Left hindlimb (tissue), 1 donor: ENCODE results near the gene WDR35.

ENCODE experiments used
- DNase-seq: peaks from one replicate; pipeline ENCODE4 v3.0.0-alpha.2; 2018

WDR35 gene

DNA sequence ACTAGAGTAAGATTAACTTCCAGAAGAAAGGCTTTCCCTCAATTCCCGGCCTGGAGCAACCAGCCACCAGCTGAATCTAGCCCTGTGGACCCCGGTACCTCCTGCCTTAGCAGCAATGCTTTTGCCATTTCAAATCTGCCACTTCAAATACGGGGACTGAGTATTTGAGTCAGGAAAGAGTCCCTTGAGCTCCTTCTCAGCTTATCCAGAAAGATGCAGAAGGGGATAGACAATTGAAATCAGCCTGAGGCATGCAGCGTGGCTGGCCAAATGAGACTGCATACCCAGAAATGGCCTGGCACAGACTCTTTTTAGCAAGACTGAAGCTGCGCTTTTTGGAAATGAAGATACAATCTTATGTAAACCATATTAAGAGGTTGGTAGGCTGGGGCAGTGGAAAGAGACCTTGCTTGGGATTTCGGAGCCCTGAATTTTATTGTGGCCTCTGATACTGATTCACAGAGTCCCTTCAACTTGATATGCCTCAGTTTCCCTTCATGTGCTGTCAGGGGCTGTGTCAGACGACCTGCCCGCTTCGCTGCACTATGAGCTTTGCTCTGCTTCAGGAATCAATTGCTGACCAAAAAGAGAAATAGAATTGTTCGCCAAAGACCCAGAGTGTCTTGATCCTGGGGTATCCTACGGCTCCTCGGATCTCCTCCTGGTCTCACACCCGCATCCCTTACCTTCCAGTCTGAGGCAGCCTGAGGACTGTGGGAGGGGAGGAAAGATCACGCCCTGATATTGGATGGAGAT lies 21.5 kb upstream of the WDR35 start:
- DNase-seq: no peak

DNA sequence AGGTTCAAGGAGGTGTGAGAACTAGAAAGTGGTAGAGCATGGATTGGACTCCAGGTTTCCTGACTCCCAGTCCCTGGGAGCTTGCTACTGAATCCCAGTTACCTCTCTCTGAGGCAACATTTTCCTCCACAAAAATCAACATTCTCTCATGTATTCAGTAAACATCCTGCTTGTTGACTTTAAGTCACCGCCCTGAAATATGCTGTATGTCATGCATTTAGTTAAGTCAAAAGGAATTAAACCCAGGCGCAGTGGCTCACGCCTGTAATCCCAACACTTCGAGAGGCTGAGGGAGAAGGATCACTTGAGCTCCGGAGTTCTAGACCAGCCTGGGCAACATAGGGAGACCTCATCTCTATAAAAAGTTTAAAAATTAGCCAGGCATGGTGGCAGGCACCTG lies 18.8 kb upstream of the WDR35 start:
- DNase-seq: no peak

DNA sequence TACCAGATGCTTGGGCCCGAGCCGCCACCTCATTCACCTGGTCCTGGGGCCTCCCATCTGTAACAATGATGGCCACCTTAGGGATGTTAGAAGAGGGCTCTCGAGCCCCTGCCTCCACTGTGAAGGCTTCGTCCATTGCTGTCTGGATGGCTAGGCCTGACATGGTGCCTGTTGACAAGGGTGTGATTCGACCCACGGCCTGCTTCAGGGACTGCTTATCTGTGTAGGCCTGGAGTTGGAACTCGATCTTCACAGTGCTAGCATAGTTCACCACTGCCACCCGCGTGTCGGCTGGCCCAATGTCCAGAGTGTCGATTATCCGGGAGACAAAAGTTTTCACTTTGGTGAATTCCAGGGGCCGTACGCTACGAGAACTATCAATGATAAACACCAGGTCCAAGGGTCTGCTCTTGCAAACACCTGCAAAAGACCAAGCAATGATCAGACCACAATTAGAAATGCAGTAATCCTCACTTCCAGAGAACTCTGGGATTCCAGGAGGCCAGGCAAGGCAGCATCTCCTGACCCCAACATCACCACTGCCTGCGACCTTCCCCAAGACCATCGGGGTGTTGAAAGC lies 16.1 kb upstream of the WDR35 start:
- no peak for DNase-seq

DNA sequence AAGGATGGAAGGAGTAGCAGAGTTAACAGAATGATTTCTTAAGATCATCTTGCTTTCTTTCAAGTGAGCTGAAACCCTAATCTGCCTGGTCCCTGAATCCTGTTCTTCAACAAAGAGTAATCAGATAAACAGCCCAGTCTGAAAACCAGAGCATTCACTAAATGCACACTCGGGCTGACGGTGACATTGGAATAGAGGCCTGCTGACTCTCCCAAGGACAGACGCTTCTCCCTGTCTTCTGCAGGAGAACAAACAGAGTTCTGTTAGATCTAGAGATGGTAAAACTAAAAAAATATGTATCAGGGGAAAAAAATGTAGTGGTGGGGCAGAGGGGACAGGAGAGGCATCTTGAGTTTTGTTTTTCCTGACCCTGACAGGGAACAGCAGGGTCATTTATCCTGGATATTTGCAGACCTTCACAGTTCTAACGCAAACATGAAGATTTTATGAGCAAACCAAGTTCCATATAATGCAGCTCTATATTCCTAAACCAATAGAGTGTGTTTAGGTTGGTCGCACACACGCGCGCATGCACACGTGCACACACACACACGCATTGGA lies 15.2 kb upstream of the WDR35 start:
- DNase-seq: no peak

DNA sequence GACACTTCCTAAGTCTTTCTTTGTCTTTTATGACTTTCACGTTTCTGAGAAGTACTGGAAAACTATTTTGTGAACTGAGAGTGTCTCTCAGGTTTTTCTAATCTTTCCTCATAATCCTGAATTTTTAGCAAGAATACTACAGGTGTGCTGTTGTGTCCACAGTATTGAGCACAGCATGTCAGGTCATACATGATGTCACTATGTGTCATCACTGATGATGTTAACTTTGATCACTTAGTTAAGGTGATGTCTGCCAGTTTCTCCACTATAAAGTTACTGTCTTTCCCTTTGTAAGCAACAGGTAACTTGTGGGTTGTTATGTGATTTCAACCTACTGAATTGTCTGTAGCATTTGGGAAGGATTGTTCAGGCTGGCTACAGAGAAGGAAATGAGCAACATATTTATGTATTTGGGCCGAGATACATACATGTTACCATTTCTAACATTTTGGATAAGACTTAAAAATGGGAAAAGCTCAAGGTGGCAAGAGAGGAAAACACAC lies 11.5 kb upstream of the WDR35 start:
- DNase-seq: no peak

DNA sequence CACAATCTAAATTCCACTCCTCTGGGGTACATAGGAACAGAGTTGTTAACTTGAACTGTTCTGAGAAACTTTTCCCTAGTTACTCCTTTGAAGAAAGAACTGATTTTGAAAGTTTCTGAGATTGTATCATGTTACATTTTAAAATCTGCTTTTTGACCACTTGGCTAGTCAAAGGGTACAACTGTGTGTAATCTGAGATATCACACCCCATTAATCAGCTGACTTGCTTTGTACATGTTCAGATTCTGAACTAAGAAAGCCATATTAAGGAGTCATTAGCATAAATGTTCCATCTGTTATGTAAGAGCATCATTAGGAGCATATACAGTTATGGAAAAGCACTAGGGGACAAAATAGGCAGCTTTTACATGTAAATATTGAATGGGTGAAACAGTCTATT lies 3.8 kb upstream of the WDR35 start:
- no peak for DNase-seq

DNA sequence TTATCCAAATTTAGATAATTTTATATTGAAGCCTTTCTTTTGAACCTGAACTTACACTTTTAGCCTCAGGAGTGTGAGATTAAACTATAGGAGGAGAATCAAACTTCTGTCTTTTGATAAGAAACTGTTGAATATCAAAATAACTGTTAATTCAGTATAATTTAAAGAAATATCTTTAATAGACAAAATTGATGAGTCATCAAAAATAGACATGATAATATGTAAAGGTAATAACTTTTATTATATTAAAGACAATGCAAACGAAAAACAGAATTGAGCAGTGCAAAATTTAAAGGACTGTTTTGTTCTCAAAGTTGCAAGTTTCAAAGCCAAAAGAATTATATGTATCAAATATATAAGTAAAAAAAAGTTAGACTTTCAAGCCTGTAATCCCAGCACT lies 2.0 kb upstream of the WDR35 start:
- DNase-seq: no peak

DNA sequence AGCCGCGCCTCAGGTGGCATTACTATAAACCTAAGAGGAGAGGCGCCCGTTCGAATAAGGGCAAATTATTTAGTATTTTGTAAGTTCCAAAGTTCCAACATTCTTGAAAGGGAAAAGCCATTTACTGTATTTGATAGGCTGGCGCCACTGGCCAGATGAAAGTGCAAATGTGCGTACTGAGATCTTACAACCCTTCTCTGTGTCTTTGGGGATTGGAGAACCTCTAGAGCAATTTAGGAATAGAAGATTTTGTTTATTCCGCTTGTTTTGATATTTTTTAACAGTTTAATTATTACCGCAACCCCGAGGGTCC lies 467 bp upstream of the WDR35 start:
- no peak for DNase-seq

DNA sequence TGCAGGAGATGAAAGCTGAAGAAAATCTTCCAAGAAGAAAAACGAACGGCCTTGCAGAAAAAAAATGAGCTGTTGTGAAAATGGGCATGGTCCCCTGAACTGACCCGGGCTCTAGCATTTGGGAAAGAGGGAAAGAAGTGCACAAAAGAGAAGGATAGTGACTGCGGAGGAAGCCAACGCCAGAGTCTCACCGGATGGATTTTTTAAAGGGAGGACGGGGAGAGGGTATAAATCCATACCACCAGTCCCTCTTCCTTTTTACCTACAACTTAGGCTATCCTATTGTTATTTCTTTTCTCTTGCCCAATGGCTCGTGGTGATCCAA lies 601 bp downstream of the WDR35 start:
- no peak for DNase-seq

DNA sequence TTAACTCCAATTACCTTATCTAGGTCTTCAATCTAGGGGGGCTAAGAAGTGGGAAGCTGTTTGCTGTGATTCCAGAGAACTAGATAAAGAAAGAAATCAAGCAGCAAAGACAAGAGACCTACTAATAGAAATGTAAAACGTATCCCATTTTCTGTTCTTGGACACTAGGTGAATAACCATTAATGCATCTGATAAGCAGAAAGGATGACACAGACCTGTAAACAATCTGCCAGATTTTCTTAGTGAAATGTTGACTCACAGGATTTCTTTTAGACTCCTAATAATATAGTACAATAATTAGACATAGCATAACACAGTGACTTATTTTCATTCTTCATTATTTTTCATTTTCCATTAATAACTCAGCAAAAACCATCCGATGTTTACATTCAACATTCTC lies 1.3 kb downstream of the WDR35 start:
- DNase-seq: no peak

DNA sequence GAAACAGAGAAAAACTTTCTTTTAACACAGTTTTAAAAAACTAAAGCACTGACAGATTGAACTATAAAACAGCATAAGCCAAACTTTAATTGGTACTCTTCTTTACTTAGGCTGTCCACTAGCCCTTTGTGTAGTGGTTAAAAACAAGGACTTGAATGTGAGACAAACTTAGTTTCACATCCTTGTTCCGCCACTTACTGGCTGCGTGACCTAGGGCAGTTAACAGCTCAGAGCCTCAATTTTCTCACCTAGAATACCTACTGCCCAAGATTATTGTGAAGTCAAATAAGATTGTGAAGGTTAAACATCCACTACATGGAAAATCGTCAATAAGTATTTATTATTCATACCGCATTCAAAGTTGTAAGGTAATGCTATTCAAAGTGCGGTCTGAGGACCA lies 2.0 kb downstream of the WDR35 start:
- no peak for DNase-seq

DNA sequence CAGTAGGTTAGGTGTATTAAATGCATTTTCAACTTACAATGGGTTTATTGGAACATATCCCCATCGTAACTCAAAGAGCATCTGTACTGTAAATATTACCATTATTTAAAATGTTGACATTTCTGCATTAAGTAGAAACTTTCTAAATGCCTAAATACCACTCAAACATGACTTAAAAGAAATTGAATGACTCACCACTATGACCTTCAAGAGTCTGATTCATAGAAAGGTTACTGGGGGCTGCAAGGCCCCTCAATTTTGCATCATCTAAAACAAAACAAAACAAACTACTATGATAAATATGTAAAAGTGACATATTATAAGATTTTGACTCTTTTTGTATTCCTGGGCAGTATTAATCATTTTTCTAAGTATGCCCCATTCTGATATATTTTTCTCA lies 7.6 kb downstream of the WDR35 start:
- DNase-seq: no peak

DNA sequence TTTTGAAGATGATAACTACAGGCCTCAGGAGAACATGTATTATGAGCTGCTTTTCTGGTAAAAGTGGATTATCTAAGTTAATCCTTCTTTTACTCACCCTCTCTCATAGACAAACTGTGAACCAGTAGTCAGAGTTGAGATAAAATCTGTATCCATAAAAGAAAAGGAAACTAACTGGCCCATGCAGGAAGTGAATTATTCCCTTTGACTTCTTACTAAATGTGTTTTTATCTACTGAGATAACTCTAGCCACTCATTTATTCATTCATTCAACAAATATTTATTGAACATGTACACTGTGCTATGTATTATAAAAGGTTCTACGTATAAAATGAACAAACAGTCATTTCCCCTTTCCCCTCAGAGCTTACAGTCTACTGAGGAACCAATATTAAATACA lies 10.0 kb downstream of the WDR35 start:
- no peak for DNase-seq

DNA sequence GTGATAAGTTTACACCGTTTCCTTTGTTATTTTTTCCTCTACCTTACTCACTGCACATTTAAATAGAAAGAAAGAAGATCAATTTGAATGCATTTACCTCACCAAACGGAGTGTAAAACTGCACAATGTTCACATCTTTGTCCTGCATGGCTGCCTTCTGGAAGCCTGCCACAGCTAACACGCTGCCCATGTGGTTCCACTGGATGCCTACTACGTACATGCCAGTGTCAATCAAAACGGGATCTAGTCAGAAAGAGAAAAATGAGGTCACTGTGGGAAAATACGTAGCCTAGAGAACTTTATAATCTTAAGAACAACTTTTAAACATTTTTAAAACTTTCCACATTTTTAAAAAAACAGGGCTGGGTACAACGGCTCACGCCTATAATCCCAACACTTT lies 16.4 kb downstream of the WDR35 start:
- no peak for DNase-seq

DNA sequence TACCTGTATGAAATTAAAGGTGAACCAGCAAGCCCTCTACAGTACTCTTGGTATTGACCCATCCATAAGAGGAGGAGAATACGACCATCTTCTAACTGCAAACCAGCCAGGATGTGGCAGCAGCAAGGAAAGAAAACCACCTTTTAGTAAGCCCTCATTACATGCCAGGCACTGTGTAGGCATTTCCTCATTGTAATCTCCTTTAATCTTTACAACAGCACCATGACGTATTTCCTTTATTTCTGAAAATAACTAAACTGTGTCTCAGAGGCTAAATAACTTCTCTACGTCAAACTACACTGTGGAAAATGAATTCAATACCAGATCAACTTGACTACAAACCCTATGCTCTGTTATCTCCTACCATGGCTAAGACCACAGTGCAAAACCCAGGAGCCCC lies 18.2 kb downstream of the WDR35 start:
- no peak for DNase-seq

DNA sequence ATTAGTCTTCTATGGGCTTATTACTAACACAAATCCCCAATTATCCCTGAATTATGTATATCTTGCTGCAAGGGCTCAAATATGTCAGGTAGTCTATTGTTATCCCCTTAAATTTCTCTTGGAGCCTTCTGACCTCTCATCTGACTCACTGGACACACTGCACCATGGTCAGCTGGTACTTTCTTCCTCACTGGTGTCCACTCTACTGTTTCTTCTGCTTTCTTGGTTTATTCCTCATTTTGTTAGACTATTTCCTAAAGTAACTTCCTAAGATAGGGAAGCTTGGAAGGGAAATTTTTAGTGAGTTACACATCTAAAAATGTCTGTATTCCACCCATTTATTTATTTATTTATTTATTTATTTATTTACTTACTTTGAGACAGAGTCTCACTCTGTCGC lies 26.5 kb downstream of the WDR35 start:
- DNase-seq: no peak

DNA sequence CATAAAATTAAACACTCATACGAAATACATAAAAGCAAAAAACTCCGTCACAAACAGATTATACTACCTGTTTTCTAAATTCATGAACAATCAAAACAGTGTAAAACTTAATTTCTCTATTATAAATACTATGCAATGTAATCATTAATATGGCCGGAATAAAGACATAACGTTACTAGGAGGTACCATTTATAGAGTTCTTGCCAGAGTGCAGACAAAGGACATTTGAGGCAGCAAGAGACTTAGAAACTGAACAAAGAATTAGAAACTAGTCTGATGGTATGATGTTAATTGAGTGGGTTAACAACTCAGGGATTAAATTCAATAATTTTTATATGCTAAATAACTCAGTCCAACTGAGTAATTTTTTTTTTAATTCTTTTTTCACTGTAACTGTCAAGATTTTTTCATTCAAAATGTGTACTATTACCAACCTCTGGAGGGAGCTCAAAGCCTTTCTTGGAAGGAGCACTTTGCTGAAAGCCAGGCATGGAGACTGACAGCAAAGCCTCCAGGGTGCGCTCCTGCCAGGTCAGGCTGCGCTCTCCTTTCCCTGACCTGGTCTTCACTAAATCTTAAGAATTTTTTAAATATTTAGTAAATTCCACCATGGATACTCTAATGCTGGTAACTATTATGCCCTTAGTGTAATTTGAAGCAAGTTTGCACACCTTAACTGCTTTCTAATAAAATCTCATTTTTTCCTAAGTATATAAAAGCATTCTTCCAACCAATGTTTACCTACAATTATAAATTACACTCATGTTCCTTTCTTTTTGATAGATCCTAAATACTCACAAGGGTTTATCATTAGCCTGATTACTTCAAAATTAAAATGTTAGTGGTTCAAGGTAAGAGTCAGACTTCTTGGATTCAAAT lies 34.1 kb downstream of the WDR35 start:
- no peak for DNase-seq

DNA sequence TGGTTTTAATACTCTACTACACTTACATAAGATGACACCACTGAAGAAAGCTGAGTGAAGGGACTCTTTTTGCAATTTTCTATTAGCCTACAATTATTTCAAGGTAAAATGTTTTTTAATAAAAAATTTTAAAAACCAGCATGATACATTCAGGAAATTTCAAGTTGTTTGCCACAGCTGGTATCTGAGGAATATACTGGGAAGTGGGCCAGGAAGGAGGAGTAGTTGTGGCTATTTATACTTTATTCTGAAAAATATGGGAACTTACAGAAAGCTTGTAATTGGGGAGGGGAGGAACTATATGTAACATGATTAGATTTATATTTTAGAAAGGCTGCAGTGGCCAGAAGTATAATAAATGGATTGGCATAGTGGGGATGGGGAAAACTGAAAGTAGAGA lies 40.8 kb downstream of the WDR35 start:
- DNase-seq: no peak

DNA sequence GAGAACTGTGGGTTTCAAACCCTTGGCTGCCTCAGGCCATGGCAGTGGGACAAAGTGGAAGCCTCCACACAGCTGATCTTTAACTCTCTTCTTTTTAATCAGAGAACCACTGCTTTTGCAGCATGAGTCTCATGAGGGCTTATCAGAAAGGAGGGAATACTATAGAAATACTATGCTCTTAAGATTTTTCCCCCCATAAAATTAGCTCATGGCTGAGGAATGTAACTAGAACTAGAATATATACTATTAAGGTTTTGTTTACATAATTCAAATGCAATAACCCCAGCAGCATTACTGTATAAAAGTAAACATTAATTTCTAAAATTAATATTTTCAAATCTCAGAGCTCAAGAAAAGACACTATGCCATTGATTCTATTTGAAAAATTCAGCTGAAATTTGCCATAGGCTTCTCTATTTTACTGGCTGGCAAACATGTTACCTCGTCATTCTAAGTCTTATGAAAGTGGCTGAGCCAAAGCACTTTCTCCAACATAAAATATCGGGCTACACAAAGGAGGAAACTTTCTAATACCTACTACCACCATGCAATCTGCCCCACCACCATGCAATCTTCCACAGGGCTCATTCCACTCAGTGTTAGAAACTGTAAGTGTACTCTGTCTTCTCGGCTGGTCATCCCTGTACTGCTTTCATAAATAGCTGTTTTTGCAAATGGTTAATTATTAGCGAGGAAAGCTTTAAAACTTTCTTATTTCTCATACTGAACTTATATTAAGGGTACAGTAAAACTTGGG lies 42.5 kb downstream of the WDR35 start:
- no peak for DNase-seq

DNA sequence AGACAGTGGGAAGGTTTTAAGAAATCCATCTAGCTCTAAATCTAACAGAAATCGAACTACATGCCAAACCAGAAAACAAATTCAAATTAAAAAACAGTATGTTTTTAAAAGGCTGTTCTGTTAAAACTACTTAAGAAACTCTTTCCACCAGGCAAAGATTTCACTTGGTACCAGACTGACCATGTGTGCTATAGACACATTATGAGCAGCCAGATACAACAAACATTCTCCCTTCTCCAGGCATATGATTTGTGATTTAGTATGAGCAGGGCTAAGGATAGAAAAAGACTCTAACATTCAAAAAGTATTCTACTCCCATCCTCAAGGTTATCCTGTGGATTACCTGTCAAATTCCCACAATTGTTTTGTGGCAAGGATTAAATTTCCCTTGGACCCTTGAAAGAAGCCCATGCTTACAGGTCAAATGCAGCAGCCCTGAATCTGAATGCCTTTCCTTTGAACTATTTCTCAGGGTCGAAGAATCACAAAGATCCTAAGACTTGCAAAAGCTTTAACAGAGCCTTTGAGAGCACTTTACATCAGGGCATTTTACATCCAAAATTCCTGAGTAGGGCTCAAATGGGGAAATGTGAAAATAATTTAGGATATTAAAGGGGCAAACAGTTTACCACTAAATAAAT lies 45.6 kb downstream of the WDR35 start:
- DNase-seq: no peak

DNA sequence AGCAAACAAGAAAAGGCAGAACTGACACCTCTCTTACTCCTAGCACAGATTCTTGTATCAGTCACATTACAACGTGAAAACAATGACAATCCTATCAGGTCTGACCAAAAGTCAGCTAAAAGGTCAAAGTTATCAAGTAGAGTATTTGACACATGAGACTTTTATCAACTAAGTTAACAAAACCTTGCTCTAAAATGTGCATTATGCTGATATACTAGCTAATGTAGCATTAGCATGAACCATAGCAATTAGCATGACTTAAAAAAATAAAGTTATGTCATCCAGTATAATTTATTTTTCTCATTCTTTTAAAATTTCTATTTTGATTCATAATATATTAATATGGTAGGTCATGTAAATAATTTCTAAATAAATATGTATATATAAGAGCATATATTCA lies 46.7 kb downstream of the WDR35 start:
- DNase-seq: no peak

DNA sequence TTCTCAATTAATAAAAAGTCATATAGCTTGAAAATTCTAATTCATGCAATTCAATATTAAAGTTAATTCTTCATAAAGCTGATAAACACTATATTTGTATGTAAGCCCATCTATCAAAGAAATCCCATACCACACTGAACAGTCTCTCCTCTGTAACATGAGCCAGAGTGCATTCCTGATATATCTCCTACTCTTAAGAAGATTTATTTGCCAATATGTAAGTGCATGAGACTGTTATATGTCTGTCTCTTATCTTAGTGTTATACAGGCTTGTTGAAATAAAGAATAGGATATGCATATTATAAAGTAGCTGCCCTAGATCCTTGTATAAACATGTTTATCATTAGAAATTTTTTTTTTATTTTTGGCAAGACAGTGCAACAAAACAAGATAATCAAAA lies 47.7 kb downstream of the WDR35 start:
- no peak for DNase-seq

DNA sequence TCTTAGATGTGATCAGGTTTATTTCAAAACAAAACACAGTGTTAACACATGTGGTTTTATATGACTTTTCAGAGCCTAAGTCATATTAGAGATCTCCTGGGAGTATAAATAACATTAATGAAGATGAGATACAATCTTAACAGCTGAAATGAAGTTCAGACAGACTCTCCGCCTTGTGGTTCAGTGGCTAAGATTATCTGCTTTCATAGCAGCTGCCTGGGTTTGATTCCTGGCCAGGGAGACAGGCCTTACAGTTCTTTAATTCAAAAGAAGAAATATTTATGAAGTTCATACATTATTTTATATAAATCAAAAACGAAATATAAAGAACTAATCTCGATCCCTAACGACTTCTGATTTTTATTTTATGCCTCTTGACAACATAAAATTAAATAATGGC lies 52.9 kb downstream of the WDR35 start:
- DNase-seq: no peak
